ENCODE measurements around the gene MYO5B.

MYO5B gene

DNA sequence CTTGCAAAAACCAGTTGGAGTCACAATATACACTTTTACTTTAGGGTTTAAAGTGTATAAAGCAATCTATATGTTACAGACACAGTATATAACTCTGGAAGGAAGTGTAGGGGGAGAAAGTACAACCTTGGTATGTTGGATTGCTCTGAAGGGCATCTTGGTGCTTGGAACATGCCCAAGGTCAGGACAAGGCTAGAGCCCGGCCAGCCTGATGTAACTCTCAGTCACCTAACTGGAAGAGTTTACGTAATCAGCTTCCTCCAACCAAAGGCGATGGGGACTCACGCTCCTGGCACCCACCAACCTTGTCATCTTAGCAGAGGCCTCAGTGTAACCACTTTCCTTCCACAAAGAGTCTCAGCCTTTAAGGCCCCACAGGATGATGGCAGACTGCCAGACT lies 200.5 kb downstream of the MYO5B start:
- no peak overlapping the region for H3K4me3 ChIP-seq (ENCODE audit: low read depth, low read length)
- no peaks in the 10 kb centered on the region for H3K9me3 ChIP-seq (ENCODE audit: control insufficient read depth, insufficient read depth, low read length)
- no peaks in the 10 kb centered on the region for H3K36me3 ChIP-seq (ENCODE audit: control insufficient read depth, insufficient read depth, low read length)
- no peak overlapping the region for H3K9ac ChIP-seq (ENCODE audit: low read depth, low read length)
- H3K4me1 ChIP-seq (ENCODE audit: control insufficient read depth, insufficient read depth, low read length) = peaks cover 4% of the 10 kb centered on the region
- no peaks in the 10 kb centered on the region for H3K27me3 ChIP-seq (ENCODE audit: control insufficient read depth, insufficient read depth, low read length)

DNA sequence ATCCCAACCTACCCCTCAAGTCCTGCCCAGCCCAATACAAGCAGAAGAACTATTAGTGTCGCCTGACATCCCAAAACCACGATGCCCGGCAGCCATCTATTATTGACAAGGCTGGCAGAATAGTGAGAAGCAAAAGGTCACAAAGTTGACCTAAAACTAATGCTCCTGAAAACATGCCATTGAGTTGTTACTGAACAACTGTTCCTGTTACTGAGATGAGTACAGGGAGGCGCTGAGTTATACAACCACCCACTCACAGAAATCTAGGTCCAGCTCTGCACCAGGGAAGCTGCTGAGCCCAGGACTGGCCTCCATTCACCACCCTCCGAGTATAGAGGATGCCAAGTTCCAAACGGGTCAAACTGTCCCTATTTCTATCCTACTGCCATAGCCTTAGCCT lies 201.6 kb downstream of the MYO5B start:
- H3K4me1 ChIP-seq (ENCODE audit: control insufficient read depth, insufficient read depth, low read length) = peaks cover 9% of the 10 kb centered on the region
- H3K9ac ChIP-seq (ENCODE audit: low read depth, low read length) = no peak overlapping the region
- no peaks in the 10 kb centered on the region for H3K27me3 ChIP-seq (ENCODE audit: control insufficient read depth, insufficient read depth, low read length)
- no peak overlapping the region for H3K4me3 ChIP-seq (ENCODE audit: low read depth, low read length)
- H3K36me3 ChIP-seq (ENCODE audit: control insufficient read depth, insufficient read depth, low read length) = no peaks in the 10 kb centered on the region
- H3K9me3 ChIP-seq (ENCODE audit: control insufficient read depth, insufficient read depth, low read length) = no peaks in the 10 kb centered on the region

DNA sequence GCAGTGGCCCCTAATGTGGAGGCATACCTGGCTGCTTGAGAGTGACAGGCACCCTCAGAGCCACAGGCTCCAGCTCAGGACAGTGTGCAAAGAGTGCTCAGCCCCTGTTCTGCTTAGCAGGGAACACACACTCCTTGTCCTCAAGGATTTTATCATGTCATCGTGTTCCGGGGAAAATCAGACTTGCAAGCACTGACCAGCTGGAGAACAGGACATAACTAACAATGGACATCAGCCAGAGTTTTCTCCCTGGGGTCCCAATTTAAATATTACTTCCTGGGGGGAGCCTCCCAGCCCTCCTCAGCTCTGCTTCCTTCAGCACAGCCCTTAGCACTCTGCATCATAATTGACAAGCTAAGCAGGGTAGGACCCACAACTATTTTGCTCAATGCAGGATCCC lies 206.2 kb downstream of the MYO5B start:
- no peak overlapping the region for H3K9ac ChIP-seq (ENCODE audit: low read depth, low read length)
- H3K4me1 ChIP-seq (ENCODE audit: control insufficient read depth, insufficient read depth, low read length) = peaks cover 9% of the 10 kb centered on the region
- H3K4me3 ChIP-seq (ENCODE audit: low read depth, low read length) = no peak overlapping the region
- no peaks in the 10 kb centered on the region for H3K36me3 ChIP-seq (ENCODE audit: control insufficient read depth, insufficient read depth, low read length)
- H3K9me3 ChIP-seq (ENCODE audit: control insufficient read depth, insufficient read depth, low read length) = no peaks in the 10 kb centered on the region
- H3K27me3 ChIP-seq (ENCODE audit: control insufficient read depth, insufficient read depth, low read length) = no peaks in the 10 kb centered on the region

DNA sequence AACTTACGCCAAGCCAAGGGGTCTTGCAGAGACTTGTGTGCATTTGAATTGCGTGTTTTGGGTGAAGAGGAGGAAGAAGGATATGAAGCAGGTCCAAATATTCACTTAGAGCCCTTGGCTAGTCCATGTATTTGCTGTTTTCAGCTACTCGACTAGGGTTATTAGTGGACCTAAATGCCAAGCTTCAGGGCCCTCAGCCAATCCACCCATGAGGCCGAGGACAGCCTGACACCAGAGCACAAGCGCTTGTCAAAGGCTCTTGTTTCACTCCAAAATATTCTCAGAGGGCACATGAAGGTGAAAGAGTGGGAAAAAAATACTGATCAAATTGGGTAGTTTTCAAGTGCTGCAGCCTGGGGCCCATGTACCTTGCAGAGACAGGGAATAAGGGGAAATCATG lies 206.8 kb downstream of the MYO5B start:
- Histone ChIP-seq H3K9me3 (ENCODE audit: control insufficient read depth, insufficient read depth, low read length) (no peaks in the 10 kb centered on the region), H3K9ac (ENCODE audit: low read depth, low read length) (no peak overlapping the region), H3K4me1 (ENCODE audit: control insufficient read depth, insufficient read depth, low read length) (peaks cover 9% of the 10 kb centered on the region), H3K36me3 (ENCODE audit: control insufficient read depth, insufficient read depth, low read length) (no peaks in the 10 kb centered on the region), H3K4me3 (ENCODE audit: low read depth, low read length) (no peak overlapping the region), H3K27me3 (ENCODE audit: control insufficient read depth, insufficient read depth, low read length) (no peaks in the 10 kb centered on the region)

DNA sequence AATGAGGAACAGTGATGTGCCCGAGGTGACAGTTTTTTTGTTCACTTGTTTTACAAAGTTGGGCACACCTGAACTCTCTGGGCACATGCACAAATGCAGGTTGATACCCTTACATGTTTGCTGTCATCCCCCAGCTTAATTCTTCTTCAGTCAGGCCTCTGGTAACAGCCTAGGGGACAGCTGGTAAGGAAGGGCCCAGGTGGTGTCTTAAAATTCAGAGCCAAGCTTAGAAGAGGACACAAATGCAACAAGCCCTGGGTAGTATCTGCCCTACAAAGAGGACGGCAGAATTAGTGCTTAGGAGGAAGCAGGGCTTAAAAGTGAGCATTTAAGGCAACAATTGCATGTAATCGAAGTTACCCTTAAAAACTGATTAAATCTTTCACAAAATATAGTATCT lies 209.7 kb downstream of the MYO5B start:
- H3K9ac ChIP-seq (ENCODE audit: low read depth, low read length) = no peak overlapping the region
- no peaks in the 10 kb centered on the region for H3K27me3 ChIP-seq (ENCODE audit: control insufficient read depth, insufficient read depth, low read length)
- H3K36me3 ChIP-seq (ENCODE audit: control insufficient read depth, insufficient read depth, low read length) = no peaks in the 10 kb centered on the region
- H3K4me3 ChIP-seq (ENCODE audit: low read depth, low read length) = no peak overlapping the region
- peaks cover 9% of the 10 kb centered on the region for H3K4me1 ChIP-seq (ENCODE audit: control insufficient read depth, insufficient read depth, low read length)
- H3K9me3 ChIP-seq (ENCODE audit: control insufficient read depth, insufficient read depth, low read length) = no peaks in the 10 kb centered on the region

DNA sequence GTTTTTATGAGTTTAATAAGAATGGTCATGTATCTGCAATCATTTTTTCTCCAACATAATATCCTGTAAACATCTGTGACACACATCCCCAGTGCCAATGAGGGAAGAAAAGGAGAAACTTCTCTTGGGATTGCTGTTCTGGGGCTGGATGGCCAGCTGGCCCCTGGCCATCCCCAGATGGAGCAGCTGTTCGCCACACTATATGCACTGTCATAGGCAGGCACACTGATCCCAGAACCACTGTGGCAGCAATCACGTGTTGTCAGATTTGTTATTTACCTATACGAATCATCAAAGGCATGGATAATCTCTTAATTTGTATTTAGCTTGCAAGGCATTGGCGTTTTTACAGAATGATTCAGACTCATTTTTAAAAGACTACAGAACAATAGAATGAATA lies 214.1 kb downstream of the MYO5B start:
- H3K4me3 ChIP-seq (ENCODE audit: low read depth, low read length) = no peak overlapping the region
- H3K4me1 ChIP-seq (ENCODE audit: control insufficient read depth, insufficient read depth, low read length) = no peaks in the 10 kb centered on the region
- no peaks in the 10 kb centered on the region for H3K9me3 ChIP-seq (ENCODE audit: control insufficient read depth, insufficient read depth, low read length)
- H3K36me3 ChIP-seq (ENCODE audit: control insufficient read depth, insufficient read depth, low read length) = no peaks in the 10 kb centered on the region
- no peaks in the 10 kb centered on the region for H3K27me3 ChIP-seq (ENCODE audit: control insufficient read depth, insufficient read depth, low read length)
- H3K9ac ChIP-seq (ENCODE audit: low read depth, low read length) = no peak overlapping the region

DNA sequence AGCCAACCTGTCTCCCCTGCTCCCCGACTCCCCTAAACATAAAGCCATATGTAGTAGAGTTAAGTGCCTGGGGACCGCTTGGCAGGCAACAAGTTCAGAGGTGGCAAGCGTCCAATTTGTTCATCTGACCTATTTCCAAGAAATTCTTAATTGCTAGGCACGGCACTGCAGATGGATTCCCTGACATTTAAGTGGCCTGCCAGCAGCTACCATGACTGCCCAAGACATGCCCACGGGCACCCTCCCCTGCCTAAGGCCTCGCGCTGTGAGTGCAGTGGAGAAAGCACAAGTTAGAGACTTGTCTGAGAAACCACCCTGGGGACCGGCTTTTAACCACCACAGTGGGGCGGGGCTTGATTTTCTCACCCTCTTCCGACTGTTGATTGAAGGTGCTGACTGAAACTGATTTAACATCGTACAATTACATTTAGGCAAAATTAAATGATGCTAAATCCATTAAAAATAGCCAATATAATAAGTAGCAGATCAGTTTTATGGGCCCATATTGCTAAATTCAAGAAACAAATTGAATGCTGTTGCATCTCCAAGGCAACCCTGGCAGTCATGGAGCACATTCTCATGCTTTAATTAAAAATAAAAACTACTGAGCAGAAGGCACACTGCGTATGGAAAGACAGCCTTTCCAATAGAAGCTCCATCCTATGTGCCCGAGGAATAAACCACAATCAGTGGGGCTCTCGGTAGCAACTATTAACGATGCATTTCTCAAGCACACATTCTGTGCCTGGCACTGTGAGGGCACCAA lies 218.0 kb downstream of the MYO5B start:
- H3K27me3 ChIP-seq (ENCODE audit: control insufficient read depth, insufficient read depth, low read length) = no peaks in the 10 kb centered on the region
- no peak overlapping the region for H3K9ac ChIP-seq (ENCODE audit: low read depth, low read length)
- no peaks in the 10 kb centered on the region for H3K36me3 ChIP-seq (ENCODE audit: control insufficient read depth, insufficient read depth, low read length)
- no peaks in the 10 kb centered on the region for H3K9me3 ChIP-seq (ENCODE audit: control insufficient read depth, insufficient read depth, low read length)
- no peak overlapping the region for H3K4me3 ChIP-seq (ENCODE audit: low read depth, low read length)
- H3K4me1 ChIP-seq (ENCODE audit: control insufficient read depth, insufficient read depth, low read length) = no peaks in the 10 kb centered on the region

DNA sequence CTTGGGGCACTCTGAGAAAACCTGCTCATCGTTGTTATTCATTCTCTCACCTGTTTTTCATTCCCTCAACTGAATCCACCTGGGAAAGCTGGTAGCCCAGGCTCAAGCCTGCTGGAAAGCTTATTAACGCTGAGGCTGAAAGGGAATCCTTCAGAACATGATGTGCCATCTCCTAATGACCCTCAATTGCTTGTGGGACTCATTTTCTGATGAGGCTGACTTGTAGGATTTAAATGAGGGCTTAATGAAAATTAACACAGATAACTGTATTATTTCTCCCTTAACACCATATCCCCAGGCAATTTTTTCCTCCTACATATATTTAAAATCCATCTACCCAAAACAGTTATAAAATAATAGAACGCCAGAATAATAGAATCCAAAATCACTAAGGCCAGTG lies 218.9 kb downstream of the MYO5B start:
- Histone ChIP-seq H3K4me3 (ENCODE audit: low read depth, low read length) (no peak overlapping the region), H3K27me3 (ENCODE audit: control insufficient read depth, insufficient read depth, low read length) (no peaks in the 10 kb centered on the region)

DNA sequence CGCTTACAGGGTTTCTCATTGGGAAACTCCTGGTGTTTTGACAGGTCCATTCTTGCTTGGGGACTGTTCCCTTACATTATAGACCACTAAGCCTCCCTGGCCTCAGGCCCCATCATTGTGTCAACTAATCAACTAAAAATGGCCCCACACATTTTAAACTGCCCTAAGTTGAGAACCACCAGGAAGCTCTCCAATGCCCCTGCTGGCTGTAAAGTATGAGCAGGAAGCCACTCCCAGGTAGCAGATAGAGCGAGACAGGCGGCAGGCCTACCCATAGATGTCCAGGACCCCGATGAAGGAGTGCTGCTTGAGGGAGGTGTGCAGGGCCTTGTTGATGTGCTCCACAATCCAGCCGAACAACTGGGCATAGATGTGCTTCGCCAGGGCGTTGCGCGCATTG lies 220.9 kb downstream of the MYO5B start:
- no peak overlapping the region for H3K4me3 ChIP-seq (ENCODE audit: low read depth, low read length)
- H3K4me1 ChIP-seq (ENCODE audit: control insufficient read depth, insufficient read depth, low read length) = no peaks in the 10 kb centered on the region
- no peak overlapping the region for H3K9ac ChIP-seq (ENCODE audit: low read depth, low read length)
- no peaks in the 10 kb centered on the region for H3K27me3 ChIP-seq (ENCODE audit: control insufficient read depth, insufficient read depth, low read length)
- no peaks in the 10 kb centered on the region for H3K9me3 ChIP-seq (ENCODE audit: control insufficient read depth, insufficient read depth, low read length)
- no peaks in the 10 kb centered on the region for H3K36me3 ChIP-seq (ENCODE audit: control insufficient read depth, insufficient read depth, low read length)

More for the DNA sequence above, 218.9 kb downstream of the MYO5B start:
- no peaks in the 10 kb centered on the region for H3K9me3 ChIP-seq (ENCODE audit: control insufficient read depth, insufficient read depth, low read length)
- H3K36me3 ChIP-seq (ENCODE audit: control insufficient read depth, insufficient read depth, low read length) = no peaks in the 10 kb centered on the region
- no peaks in the 10 kb centered on the region for H3K4me1 ChIP-seq (ENCODE audit: control insufficient read depth, insufficient read depth, low read length)
- no peak overlapping the region for H3K9ac ChIP-seq (ENCODE audit: low read depth, low read length)

DNA sequence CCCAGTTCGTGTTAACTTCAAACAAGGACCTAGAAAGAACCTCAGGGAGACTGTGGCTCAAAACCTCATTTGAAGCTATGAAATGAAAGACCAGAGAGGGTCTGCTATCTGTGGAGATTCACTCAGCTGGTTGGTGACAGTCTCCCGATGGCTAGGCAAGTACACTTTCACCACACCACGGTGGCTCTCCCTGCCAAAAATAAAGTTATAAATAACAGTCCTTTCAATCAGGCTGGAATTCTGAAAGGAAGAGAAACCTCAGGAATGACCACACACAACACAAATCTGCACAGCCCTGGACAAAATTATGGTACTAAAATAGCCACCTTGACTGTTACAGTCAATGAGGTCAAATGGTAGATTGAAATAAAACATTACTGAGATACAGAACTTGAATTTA lies 221.4 kb downstream of the MYO5B start:
- no peaks in the 10 kb centered on the region for H3K4me1 ChIP-seq (ENCODE audit: control insufficient read depth, insufficient read depth, low read length)
- H3K9me3 ChIP-seq (ENCODE audit: control insufficient read depth, insufficient read depth, low read length) = no peaks in the 10 kb centered on the region
- no peaks in the 10 kb centered on the region for H3K36me3 ChIP-seq (ENCODE audit: control insufficient read depth, insufficient read depth, low read length)

DNA sequence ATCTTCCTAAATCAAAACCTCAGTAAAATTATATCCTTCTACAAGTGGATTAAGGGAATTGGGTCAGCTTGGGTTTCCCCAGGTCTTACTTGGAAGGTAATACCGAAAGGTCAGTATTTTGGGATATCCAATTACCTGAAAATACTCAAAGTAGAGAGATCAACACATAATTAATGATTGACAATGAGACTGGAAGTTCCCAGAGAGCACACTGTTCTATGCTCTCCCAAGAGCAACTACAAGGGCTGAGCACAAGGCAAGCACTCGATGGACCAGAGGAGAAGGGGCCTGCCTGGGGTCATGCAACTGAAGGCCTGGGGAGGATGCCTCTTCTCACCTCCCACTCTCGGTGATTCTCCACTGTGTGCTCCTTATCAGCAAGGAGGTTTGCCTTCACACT lies 222.4 kb downstream of the MYO5B start:
- Histone ChIP-seq H3K27me3 (ENCODE audit: control insufficient read depth, insufficient read depth, low read length) (no peaks in the 10 kb centered on the region), H3K36me3 (ENCODE audit: control insufficient read depth, insufficient read depth, low read length) (no peaks in the 10 kb centered on the region), H3K4me1 (ENCODE audit: control insufficient read depth, insufficient read depth, low read length) (no peaks in the 10 kb centered on the region), H3K9me3 (ENCODE audit: control insufficient read depth, insufficient read depth, low read length) (no peaks in the 10 kb centered on the region), H3K9ac (ENCODE audit: low read depth, low read length) (no peak overlapping the region), H3K4me3 (ENCODE audit: low read depth, low read length) (no peak overlapping the region)

More for the DNA sequence above, 221.4 kb downstream of the MYO5B start:
- Histone ChIP-seq H3K9ac (ENCODE audit: low read depth, low read length) (no peak overlapping the region), H3K4me3 (ENCODE audit: low read depth, low read length) (no peak overlapping the region), H3K27me3 (ENCODE audit: control insufficient read depth, insufficient read depth, low read length) (no peaks in the 10 kb centered on the region)

DNA sequence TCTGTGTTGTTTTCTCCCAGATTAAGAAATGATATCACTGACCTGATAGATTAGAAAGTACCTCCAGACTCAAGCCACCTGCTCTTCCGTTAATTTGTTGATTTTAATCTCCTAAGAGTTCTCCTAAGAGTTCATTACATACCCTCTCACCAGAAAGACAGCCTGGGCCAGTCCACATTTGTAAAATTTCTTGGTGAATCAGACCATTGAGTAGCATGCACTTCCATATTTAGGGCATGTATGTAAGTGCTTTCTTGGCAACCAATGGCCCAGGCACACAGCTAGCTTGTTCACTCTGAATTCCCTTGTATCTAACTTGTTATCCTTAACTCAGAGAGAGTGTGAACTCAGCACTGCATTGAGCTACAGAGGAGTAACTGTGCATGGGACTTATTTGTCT lies 223.5 kb downstream of the MYO5B start:
- Histone ChIP-seq H3K9me3 (ENCODE audit: control insufficient read depth, insufficient read depth, low read length) (no peaks in the 10 kb centered on the region), H3K27me3 (ENCODE audit: control insufficient read depth, insufficient read depth, low read length) (no peaks in the 10 kb centered on the region)

More for the DNA sequence above, 223.5 kb downstream of the MYO5B start:
- no peaks in the 10 kb centered on the region for H3K36me3 ChIP-seq (ENCODE audit: control insufficient read depth, insufficient read depth, low read length)
- H3K9ac ChIP-seq (ENCODE audit: low read depth, low read length) = no peak overlapping the region
- no peak overlapping the region for H3K4me3 ChIP-seq (ENCODE audit: low read depth, low read length)
- H3K4me1 ChIP-seq (ENCODE audit: control insufficient read depth, insufficient read depth, low read length) = no peaks in the 10 kb centered on the region

All from iPS-15b (cell line).